Mesangial cell (primary cell): ENCODE results near the gene PTCRA. TPM values are rescaled to one million over a fixed set of nuclear protein-coding genes. Genes with fewer than 3 reads are reported as not detected.

Source experiments
- total RNA-seq: library from RNA; depleted of rRNA; stranded (reverse); fragments of >200 nt; gene quantifications from 2 replicates; pipeline ENCODE4 v1.2.3, GENCODE V29; 2015

PTCRA gene
- not detected in 2 replicates for total RNA-seq

GRCh38 chr6:42915732-42916131 lies at the start of gene PTCRA:
TSS of gene PTCRA (plus strand) at chr6:42916053. CDS start at chr6:42916070, 17 bp downstream.

DNA sequence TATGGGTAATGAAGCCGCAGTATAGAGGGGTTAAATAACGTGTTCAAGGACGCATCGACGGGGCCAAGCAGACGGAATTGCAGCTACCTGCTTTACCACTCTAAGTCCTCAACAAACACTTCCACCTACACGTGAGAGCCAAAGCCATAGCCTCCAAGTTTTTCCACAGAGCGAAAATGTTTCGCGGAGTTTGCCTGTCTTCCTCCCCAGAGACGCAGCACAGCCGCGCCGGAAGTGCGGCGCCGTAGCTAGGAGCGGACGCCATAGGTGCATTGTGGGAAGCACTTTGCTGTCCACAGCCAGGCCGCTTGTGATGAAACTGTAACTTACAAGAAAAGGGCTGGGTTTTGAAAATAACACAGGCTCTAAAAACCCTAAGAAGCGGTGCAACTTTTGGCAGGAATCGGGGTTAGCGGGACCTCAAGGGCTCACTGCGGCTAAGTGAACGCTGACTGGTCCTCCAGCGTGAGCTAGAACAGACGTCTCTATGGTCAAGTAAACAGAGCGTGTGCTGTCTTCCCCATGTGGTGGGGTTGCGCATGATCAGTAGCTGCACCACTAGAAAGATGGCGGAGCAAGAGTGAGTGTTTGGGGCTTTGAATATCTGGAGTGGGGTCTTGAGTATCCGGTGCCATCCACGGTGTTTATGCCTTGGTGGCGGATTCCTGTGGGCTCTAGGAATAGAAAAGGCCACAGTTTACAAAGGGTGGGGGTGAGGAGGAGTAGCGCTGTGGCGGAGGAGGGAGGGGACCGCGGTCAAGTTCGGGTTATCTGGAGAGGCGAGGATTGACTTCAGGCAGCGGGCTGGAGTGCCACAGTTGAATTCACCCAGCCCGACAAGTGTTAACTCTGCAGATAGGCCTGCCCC lies 36.2 kb upstream of the PTCRA start, which contains the start of gene RPL7L1:
RPL7L1 (plus strand) TSS at position 245 of the 868 bp plus-strand sequence; CDS start at position 540, 295 bp downstream.

GRCh38 chr6:42928986-42929820 lies 13.3 kb downstream of the PTCRA start, which contains the start of gene CNPY3:
TSS of gene CNPY3 (plus strand) at chr6:42929480. CDS start at chr6:42929571, 91 bp downstream.

DNA sequence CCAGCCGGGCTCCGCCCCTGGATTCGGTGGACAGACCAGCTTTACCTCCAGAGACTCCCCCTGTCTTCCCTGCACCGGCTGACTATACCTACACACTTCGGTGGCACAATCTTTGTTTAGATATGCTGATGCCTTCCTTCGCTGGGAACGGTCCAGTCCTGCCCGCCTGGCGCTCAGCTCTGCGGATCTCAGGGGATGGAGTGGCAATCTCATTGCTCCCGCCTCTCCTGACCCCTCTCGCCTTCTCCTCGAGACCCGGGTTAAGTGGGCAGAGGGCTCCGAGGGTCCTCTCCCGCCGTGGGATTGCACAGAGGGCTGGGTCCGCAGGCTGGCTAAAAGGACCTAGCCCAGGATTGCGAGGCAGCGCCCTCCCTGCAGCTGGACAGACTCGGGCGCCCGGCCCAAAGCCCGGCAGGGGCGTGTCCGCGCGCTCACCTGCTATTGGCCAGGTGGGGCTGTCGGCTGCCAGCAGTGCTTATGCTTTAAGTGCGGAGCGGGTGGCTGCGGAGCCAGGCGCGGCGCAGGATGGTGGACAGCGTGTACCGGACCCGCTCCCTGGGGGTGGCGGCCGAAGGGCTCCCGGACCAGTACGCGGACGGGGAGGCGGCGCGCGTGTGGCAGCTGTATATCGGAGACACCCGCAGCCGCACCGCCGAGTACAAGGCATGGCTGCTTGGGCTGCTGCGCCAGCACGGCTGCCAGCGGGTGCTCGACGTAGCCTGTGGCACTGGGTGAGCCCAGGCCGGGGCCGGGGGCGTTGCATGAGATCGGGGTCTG lies 44.6 kb downstream of the PTCRA start, which contains the start of gene GNMT:
GNMT (plus strand) TSS at position 512 of the 777 bp plus-strand sequence; CDS start at position 526, 14 bp downstream.

Other genes starting within 250 kb of the PTCRA start
- gene PRPH2, start 193.5 kb upstream of the PTCRA start, total RNA-seq: 0.33 and 0.51 TPM in 2 replicates
- gene TBCC, start 169.9 kb upstream of the PTCRA start, total RNA-seq: 30.8 and 34.2 TPM in 2 replicates
- 3.3 and 6.7 TPM in 2 replicates for gene BICRAL, start 134.0 kb upstream of the PTCRA start, total RNA-seq
- 51.2 and 105 TPM in 2 replicates for gene RPL7L1, start 36.4 kb upstream of the PTCRA start, total RNA-seq
- gene CNPY3, start 13.4 kb downstream of the PTCRA start, total RNA-seq: 40.4 and 52.7 TPM in 2 replicates
- not detected in 2 replicates for gene GNMT, start 44.7 kb downstream of the PTCRA start, total RNA-seq
- gene PEX6, start 63.1 kb downstream of the PTCRA start, total RNA-seq: 17.1 and 40.4 TPM in 2 replicates
- gene PPP2R5D, start 68.5 kb downstream of the PTCRA start, total RNA-seq: 47.9 and 64.5 TPM in 2 replicates
- 41.8 and 70.6 TPM in 2 replicates for gene MEA1, start 97.9 kb downstream of the PTCRA start, total RNA-seq
- gene KLHDC3, start 98.2 kb downstream of the PTCRA start, total RNA-seq: 90.0 and 96.8 TPM in 2 replicates
- gene RRP36, start 105.6 kb downstream of the PTCRA start, total RNA-seq: 46.6 and 114 TPM in 2 replicates
- 22.3 and 55.4 TPM in 2 replicates for gene CUL7, start 137.8 kb downstream of the PTCRA start, total RNA-seq
- gene MRPL2, start 143.4 kb downstream of the PTCRA start, total RNA-seq: 35.0 and 40.7 TPM in 2 replicates
- 10.4 and 24.6 TPM in 2 replicates for gene KLC4, start 143.6 kb downstream of the PTCRA start, total RNA-seq
- gene PTK7, start 160.3 kb downstream of the PTCRA start, total RNA-seq: 132 and 236 TPM in 2 replicates